Brain microvascular endothelial cell (primary cell): ENCODE measurements around the gene MED17.

ENCODE experiments used
- DNase-seq: peaks from one replicate; pipeline ENCODE4 v3.0.0-alpha.2; 2020
- H3K27ac ChIP-seq: fragments of 250-450 bp; sonication (Bioruptor Pico); 2 replicates; pipeline ENCODE4 v1.5.1; 2020; ENCODE audit warnings: mild to moderate bottlenecking, moderate library complexity
- H3K27me3 ChIP-seq: fragments of 250-450 bp; sonication (Bioruptor Pico); replicated peaks from 2 replicates; pipeline ENCODE4 v1.5.1; 2020; ENCODE audit warnings: mild to moderate bottlenecking
- H3K36me3 ChIP-seq: fragments of 250-450 bp; sonication (Bioruptor Pico); replicated peaks from 2 replicates; pipeline ENCODE4 v1.5.1; 2020; ENCODE audit warnings: mild to moderate bottlenecking
- H3K4me3 ChIP-seq: 2 replicates; pipeline ENCODE4 v1.5.1; 2011; ENCODE audit warnings: low read depth, mild to moderate bottlenecking, control low read depth, low read length, moderate library complexity
- in situ Hi-C: cut with HindIII; loops from 2 replicates; pipeline ENCODE4 v1.10.0; 2017; ENCODE audit warnings: low sequenced_read_pairs, low pct_ligation_motif_present
- TF ChIP-seq, protein P1 (sequence below): IDR thresholded peaks from 2 replicates; pipeline ENCODE4 v1.5.1; 2011; ENCODE audit warnings: low read depth, mild to moderate bottlenecking, moderate library complexity, low read length, control low read depth, inconsistent platforms; ENCODE audit errors: missing control alignments

The MED17 gene

GRCh38 chr11:93861808-93862207, 77.7 kb downstream of the MED17 start:
- Histone ChIP-seq H3K27me3 (no peaks in the 10 kb centered on the region), H3K27ac (no peak overlapping the region), H3K36me3 (no peaks in the 10 kb centered on the region), H3K4me3 (no peak overlapping the region)
- DNase-seq: no peak
- in situ Hi-C loops: no loop called here
- TF ChIP-seq, protein P1, sequence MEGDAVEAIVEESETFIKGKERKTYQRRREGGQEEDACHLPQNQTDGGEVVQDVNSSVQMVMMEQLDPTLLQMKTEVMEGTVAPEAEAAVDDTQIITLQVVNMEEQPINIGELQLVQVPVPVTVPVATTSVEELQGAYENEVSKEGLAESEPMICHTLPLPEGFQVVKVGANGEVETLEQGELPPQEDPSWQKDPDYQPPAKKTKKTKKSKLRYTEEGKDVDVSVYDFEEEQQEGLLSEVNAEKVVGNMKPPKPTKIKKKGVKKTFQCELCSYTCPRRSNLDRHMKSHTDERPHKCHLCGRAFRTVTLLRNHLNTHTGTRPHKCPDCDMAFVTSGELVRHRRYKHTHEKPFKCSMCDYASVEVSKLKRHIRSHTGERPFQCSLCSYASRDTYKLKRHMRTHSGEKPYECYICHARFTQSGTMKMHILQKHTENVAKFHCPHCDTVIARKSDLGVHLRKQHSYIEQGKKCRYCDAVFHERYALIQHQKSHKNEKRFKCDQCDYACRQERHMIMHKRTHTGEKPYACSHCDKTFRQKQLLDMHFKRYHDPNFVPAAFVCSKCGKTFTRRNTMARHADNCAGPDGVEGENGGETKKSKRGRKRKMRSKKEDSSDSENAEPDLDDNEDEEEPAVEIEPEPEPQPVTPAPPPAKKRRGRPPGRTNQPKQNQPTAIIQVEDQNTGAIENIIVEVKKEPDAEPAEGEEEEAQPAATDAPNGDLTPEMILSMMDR: no peak
